HFF-Myc (cell line): ENCODE data around the gene INKA1.
"Not testable (repeated sequence)": the region's sequence is repeated elsewhere in the genome, so short reads cannot be mapped to it uniquely, and the experiment has no call there.

Source experiments
- DNase-seq: peaks from one replicate; pipeline ENCODE4 v3.0.0-alpha.2; 2011; ENCODE audit warnings: low read depth; ENCODE audit errors: extremely low read depth
- H3K4me3 ChIP-seq: replicated peaks from 2 replicates; pipeline ENCODE4 v1.5.1; 2011; ENCODE audit warnings: low read depth, mild to moderate bottlenecking, control low read depth, low read length
- TF ChIP-seq, protein P1 (sequence below): IDR thresholded peaks from 2 replicates; pipeline ENCODE4 v1.5.1; 2012; ENCODE audit warnings: mild to moderate bottlenecking, low read depth, low read length, control low read depth; ENCODE audit errors: missing control alignments

The INKA1 gene

DNA sequence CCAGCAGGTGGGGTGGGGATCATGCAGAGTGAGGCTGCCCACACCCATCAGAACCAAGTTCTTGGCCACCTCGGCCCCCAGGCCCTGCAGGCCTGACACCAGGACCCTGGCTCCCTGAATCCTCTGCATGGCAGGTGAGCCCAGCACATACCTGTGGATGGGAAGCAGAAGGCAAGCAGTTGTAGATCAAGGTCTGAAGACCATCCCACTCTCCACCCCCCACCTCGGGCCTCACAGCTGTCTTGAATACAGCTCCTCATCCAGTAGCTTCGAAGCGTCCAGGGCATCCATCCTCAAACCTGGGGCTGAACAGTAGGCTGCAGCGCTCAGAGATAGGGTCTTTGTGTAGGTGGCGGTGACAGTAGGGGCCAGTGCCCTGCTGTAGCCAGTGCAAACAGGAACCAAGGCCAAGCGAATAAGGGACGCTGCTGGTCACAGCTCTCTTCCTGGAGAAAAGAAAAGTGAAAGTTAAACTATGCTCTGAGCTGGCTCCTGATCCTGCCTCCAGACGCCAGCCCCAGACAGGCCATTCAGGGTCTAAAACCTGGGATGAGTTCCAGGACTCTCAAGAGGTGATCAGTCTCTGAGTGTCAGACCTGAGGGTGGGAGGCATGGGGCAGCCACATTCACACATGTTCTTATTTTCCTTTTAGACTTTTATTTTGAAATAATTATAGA lies 10.6 kb downstream of the INKA1 start, which contains the start of gene UBA7:
UBA7 (minus strand) TSS at position 457 of the 678 bp plus-strand sequence; CDS start at position 291, 166 bp downstream.
- DNase-seq: peak; percentile 52
- peak within 1 kb of the TSS; percentile 34 for H3K4me3 ChIP-seq
- TF ChIP-seq, protein P1, sequence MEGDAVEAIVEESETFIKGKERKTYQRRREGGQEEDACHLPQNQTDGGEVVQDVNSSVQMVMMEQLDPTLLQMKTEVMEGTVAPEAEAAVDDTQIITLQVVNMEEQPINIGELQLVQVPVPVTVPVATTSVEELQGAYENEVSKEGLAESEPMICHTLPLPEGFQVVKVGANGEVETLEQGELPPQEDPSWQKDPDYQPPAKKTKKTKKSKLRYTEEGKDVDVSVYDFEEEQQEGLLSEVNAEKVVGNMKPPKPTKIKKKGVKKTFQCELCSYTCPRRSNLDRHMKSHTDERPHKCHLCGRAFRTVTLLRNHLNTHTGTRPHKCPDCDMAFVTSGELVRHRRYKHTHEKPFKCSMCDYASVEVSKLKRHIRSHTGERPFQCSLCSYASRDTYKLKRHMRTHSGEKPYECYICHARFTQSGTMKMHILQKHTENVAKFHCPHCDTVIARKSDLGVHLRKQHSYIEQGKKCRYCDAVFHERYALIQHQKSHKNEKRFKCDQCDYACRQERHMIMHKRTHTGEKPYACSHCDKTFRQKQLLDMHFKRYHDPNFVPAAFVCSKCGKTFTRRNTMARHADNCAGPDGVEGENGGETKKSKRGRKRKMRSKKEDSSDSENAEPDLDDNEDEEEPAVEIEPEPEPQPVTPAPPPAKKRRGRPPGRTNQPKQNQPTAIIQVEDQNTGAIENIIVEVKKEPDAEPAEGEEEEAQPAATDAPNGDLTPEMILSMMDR: no peak

- not testable (repeated sequence) for DNase-seq
Observed at GRCh38 chr3:49823131-49823530, 20.1 kb downstream of the INKA1 start.

DNA sequence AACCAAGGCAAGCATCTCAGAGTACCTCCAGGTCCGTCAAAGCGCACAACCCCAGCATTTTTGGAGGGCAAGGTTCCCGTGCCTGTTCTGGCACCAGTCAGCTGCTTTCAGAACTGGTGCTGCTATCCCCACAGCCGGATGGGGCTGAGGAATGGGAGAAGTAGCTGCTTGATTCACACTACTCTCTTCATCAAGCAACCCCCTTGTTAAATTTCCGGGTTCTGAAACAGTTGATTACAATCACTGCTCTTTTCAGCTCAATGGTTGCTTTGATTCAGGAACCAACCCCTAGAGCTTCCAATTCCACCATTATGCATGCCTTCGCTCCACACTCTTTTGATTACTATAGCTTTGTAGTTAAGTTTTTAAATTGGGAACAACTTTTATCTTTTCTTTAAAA lies 23.0 kb downstream of the INKA1 start:
- DNase-seq: no peak
- TF ChIP-seq, protein P1: no peak
- H3K4me3 ChIP-seq: no peak overlapping the region

More at GRCh38 chr3:49823131-49823530, 20.1 kb downstream of the INKA1 start:
- H3K4me3 ChIP-seq: not testable (repeated sequence)

- no peak overlapping the region for H3K4me3 ChIP-seq
- TF ChIP-seq, protein P1: no peak
- no peak for DNase-seq
Observed at GRCh38 chr3:49831341-49831740, 28.3 kb downstream of the INKA1 start.

DNA sequence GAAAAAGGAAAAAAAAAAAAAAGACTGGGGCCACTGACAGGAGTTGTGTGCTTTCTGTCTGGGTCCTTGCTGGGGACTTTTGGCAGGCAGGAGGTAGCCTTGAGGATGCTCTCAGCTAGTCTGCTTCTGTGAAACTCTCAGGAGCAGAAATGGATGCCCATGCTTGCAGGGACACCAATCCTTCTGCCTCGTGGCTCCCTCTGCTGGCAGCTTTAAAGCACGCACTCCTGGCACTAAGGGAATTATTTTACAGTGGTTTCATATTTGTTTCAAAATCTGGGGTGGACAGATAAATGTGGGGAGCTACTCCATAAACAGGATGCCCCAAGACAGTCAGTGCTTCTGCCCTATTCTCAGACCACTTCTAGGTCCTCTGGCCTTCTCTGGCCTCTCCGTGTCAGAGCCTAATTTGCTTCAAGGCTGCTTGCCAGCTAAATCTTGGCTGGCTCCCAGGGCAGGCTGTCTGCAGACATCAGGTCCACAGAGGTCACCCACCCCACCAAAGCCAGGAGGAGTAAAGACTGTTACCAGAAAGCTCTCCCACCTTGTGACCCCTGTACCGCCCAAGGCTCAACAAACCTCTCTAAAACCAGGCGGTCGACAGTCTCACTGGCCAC lies 36.2 kb downstream of the INKA1 start:
- DNase-seq: peak; percentile 66
- H3K4me3 ChIP-seq: no peak overlapping the region
- TF ChIP-seq, protein P1: peak; percentile 91

DNA sequence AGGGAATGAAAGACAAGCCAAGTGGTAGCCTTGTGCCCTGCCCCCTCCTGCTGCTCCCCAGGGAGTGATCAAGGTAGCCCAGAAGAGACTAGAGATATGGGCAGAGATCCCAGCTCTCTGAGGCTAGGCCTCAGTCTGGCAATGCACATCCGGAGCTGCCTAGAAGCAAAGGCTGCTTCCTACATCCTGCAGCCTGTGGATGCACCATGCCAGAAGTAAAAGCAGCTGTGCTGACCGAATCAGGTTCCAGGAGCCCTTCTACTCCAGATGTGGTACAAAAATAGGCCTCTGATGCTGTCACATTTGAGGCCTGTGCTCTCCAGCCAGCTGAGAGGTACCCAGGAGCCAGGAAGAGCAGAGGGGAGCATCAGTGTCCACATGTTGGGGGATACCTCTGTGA lies 37.3 kb downstream of the INKA1 start:
- TF ChIP-seq, protein P1: no peak

DNA sequence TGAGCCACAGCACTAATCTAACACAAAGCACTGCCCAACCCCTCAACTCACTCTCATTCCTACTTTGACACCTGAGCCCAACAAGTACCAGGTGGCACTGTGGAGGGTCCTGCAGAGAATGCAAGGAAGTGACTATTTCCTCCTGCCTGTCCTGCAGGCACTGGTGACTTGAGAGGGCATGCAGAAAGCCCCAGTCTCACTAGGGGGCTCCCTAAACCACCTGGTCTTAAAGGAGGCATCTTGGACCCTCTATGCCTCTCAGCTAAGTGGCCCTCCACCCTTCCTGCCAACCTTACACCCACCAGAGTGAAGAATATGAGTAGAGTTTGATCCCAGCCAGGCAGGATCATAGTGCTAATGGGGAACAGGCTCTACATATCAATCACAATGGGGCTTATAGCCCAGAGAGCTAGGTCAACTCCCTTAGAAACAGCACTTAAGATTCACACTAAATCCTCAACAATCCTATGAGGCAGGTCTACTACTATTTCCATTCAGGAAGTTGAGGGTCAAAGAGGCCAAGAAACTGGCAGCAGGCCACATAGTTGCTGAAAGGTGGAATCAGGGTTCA lies 38.1 kb downstream of the INKA1 start:
- TF ChIP-seq, protein P1: peak; percentile 47
- H3K4me3 ChIP-seq: no peak overlapping the region
- no peak for DNase-seq

More for the DNA sequence above, 37.3 kb downstream of the INKA1 start:
- DNase-seq: no peak
- no peak overlapping the region for H3K4me3 ChIP-seq
